ENCODE results near the gene NPBWR2.
A peak's percentile ranks its signal among the peaks of the same experiment; 100 is the strongest.
"Not testable (repeated sequence)": the region's sequence is repeated elsewhere in the genome, so short reads cannot be mapped to it uniquely, and the experiment has no call there.

NPBWR2 gene

DNA sequence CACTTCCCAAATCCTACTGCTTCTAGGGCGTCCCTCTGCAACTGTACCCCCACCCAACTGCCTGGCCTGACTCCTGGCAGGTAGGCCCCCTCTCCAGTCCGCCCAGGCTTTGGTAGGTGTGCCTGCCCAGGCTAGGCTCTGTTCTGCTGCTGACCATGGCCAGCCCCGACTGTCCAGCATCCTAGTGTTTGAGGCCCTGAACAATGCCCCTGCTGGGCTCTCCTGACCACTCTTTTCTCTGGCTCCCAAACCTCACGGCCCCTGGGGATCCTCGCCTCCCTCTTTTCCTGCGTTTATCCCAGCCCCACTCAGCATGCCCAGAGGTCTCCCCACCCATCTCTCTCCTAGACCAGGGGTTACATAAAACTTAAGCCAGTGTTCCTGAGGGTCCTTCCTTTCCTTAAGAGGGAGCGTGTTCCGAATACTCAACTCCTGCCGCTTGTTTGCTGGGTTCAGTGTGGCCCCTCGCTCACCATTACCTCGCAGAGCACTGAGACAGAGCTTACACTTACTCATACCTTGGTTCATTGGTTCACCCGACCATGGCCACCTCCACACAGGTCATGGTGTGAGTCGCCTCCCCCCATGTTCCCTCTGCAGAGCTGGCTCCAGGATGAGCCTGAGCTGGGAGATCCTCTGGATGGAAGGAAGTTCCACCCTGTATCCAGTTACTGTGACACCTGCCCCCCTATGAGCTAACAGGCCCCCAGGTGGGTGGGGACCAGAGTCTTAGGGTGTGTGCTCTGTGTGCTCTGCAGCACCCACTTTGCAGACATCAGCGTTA lies 35.8 kb upstream of the NPBWR2 start:
- no peak for DNase-seq

- no peak for DNase-seq
These were observed 35.2 kb upstream of the NPBWR2 start for GRCh38 chr20:64142590-64142989.

- DNase-seq: no peak
These were observed 33.6 kb upstream of the NPBWR2 start for GRCh38 chr20:64140956-64141355.

DNA sequence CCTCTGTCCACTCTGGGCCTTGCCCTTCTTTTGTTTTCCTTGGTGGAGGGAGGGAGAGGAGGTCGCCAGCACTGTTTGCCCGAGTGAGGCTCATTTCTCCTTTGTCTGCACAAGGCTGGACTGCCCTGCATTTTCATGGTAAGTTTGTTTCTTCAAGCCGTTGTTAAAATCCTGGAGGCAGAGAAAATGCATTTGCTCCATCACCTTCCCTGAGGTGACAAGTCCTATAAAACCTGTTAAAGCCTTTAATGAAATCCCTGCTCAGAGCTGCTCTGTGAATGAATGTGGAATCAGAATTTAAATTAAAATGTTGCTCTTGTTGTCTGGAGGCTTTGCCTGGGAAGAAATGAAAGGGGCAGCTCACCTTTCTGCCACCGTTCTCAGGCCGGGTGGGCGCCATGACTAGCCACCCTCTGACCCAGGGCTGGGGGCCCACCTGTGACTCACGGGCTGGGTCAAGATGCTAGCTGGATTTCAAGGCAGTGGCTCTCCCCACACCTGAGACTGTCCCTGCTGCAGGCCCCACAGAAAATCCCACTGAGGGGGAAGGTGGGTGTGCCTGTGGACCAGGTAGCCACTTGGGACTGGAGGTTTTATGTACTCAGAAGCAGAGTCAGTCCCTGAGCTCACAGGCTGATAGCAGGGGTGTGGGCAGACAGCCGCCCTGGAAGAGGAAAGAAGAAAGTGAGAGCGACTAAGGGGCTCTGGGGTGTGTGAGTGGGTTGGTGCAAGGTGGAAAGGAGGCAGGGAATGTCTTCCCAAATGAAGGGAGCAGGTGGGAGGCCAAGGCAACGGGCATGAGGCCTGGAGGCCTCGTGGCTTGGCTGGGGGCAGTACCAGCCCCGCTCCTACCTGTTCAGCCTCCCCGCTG lies 32.9 kb upstream of the NPBWR2 start:
- no peak for DNase-seq

GRCh38 chr20:64139199-64140060 lies 32.1 kb upstream of the NPBWR2 start:
- no peak for DNase-seq

- no peak for DNase-seq
These were observed 31.0 kb upstream of the NPBWR2 start for GRCh38 chr20:64138276-64138815.

DNA sequence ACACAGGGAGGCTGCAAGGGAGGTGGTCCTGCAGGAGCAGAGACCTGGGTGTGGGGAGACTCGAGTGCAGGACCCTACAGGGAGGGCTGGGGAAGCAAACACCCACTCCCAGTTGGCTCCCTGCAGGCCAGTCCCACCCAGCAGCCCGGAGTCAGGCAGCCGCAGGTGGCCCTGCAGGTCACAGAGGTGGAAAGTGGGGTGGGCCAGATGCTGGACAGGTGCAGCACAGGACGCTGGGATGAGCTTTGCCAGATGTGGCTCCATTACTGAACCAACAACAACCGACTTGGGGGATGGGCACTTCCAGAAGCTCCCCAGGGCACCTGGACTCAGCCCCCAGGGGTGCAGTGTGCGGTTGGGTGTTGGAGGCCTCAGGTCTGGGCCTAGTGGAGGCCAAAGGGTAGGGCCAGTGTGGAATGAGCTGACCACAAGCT lies 30.2 kb upstream of the NPBWR2 start:
- no peak for DNase-seq

DNA sequence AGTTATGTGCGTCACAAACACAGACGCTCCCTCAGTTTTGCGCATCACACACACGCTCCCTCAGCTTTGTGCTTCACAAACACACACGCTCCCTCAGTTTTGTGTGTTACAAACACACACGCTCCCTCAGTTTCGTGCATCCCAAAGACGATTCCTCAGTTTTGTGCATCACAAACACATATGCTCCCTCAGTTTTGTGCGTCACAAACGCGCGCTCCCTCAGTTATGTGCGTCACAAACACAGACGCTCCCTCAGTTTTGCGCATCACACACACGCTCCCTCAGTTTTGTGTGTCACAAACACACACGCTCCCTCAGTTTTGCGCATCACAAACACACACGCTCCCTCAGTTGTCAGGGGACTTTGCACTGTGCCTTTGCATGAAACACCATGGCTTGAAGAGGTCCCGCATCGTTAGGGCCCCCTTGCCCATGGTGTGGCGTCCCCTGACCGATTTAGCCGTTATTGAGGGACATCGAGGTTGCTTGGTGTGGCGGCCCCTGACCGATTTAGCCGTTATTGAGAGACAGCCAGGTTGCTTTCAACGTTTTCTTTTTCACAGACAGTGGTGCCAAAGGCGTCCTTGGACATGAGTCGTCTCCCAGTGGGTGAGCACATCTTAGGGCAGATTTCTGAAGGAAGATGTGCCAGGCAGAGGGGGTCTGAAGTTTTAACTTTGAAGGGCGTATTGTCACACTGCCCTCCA lies 28.8 kb upstream of the NPBWR2 start:
- DNase-seq: no peak

DNA sequence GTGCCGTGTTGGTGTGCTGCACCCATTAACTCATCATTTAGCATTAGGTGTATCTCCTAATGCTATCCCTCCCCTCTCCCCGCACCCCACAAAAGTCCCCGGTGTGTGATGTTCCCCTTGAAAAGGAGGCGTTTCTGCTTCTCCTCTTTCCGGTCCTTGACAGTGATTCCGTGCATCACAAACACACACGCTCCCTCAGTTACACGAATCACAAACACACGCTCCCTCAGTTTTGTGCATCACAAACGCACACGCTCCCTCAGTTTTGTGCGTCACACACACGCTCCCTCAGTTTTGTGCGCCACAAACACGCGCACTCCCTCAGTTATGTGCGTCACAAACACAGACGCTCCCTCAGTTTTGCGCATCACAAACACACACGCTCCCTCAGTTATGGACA lies 27.4 kb upstream of the NPBWR2 start:
- not testable (repeated sequence) for DNase-seq

- DNase-seq: no peak
These were observed 26.6 kb upstream of the NPBWR2 start for GRCh38 chr20:64133951-64134407.

GRCh38 chr20:64131406-64131805 lies 24.0 kb upstream of the NPBWR2 start:
- peak; percentile 5 for DNase-seq

GRCh38 chr20:64130876-64131275 lies 23.5 kb upstream of the NPBWR2 start:
- DNase-seq: no peak

DNA sequence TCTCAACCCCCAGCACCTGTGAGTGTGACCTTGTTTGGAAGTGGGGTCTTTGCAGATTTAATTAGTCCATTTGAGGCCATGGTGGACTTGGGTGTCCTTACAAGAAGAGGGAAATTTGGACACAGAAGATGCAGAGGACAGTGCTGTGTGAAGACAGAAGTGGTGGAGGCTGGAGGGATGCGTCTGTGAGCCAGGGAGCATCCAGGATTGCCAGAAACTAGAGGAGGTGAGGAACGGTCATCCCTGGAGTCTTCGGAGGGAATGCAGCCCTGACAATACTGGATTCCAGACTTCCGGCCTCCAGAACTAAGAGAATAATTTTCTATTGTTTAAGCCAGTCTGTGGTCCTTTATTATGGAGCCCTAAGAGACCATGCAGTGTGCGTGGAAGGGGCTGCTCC lies 22.9 kb upstream of the NPBWR2 start:
- no peak for DNase-seq

DNA sequence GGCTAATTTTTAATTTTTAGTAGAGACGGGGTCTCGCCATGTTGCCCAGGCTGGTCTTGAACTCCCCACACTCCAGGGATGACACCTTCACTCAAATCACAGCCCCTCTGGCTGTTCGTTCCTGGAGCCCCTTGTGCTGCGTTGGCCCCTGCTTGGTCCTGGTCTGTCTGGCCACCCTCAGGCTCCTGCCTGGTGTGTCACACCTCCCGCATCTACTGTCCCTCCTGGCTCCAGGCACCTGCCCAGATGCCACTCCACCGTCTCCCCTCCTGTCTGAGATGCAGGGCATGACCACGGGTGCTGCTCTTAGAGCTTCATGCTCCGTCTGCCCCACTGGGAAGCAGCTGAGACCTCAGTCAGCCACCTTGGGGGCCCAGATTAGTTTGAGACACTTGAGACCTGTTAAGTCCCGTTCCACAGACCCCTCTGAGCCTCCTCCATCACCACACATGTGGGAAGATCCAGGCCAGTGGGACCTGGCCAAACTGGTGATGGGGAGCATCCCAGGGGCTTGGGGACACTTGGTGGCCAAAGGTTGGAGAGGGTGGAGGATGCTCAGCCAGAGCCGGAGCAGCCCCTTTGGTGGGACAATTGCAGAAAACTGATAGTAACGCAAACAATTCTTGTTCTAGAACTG lies 21.9 kb upstream of the NPBWR2 start:
- no peak for DNase-seq

DNA sequence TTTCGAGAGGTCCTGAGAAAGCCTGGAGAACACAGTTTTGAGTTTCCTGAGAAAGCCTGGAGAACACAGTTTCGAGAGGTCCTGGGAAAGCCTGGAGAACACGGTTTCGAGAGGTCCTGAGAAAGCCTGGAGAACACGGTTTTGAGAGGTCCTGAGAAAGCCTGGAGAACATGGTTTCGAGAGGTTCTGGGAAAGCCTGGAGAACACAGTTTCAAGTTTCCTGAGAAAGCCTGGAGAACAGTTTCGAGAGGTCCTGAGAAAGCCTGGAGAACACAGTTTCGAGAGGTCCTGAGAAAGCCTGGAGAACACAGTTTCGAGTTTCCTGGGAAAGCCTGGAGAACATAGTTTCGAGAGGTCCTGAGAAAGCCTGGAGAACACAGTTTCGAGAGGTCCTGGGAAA lies 16.2 kb upstream of the NPBWR2 start:
- DNase-seq: not testable (repeated sequence)

DNA sequence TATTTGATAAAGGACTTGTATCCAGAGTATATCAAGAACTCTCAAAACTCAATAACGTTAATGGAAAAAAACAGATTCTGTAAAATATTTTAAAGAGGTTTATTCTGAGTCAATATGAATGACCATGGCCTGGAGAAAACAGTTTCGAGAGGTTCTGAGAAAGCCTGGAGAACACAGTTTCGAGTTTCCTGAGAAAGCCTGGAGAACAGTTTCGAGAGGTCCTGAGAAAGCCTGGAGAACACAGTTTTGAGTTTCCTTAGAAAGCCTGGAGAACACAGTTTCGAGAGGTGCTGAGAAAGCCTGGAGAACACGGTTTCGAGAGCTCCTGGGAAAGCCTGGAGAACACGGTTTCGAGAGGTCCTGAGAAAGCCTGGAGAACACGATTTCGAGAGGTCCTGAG lies 15.6 kb upstream of the NPBWR2 start:
- not testable (repeated sequence) for DNase-seq

DNA sequence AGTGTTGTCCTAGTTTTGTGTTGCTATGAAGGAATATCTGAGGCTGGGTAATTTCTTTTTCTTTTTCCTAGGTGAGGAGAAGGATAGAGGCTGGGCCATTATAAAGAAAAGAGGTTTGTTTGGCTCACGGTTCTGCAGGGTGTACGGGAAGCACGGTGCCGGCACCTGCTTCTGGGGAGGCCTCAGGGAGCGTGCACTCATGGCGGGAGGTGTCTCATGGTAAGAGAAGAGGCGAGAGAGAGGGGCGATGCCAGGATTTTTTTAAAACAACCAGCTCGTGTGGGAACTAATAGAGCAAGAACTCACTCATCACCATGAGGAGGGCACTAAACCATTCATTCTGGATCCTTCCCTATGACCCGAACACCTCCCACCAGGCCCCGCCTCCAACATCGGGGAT lies 14.2 kb upstream of the NPBWR2 start:
- DNase-seq: no peak

- no peak for DNase-seq
These were observed 12.4 kb upstream of the NPBWR2 start for GRCh38 chr20:64119681-64120341.

- no peak for DNase-seq
These were observed 11.9 kb upstream of the NPBWR2 start for GRCh38 chr20:64119301-64119680.

DNA sequence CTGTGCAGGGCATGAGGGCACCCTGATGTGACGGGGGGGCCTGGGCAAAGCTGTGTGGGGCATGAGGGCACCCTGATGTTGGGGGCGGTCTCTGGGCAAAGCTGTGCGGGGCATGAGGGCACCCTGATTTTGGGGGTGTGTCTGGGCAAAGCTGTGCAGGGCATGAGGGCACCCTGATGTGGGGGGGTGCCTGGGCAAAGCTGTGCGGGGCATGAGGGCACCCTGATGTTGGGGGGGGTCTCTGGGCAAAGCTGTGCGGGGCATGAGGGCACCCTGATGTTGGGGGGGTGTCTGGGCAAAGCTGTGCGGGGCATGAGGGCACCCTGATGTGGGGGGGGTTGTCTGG lies 10.0 kb upstream of the NPBWR2 start:
- DNase-seq: not testable (repeated sequence)
